ENCODE measurements around the gene NFIX. TPM values are rescaled to one million over a fixed set of nuclear protein-coding genes. Genes with fewer than 3 reads are reported as not detected.

NFIX gene
- total and polyA plus RNA-seq, 2 of the 13 experiments (the other 11 are each of a cell fraction or from before 2014, with no cell fraction given), result 3.4 to 5.4 TPM

DNA sequence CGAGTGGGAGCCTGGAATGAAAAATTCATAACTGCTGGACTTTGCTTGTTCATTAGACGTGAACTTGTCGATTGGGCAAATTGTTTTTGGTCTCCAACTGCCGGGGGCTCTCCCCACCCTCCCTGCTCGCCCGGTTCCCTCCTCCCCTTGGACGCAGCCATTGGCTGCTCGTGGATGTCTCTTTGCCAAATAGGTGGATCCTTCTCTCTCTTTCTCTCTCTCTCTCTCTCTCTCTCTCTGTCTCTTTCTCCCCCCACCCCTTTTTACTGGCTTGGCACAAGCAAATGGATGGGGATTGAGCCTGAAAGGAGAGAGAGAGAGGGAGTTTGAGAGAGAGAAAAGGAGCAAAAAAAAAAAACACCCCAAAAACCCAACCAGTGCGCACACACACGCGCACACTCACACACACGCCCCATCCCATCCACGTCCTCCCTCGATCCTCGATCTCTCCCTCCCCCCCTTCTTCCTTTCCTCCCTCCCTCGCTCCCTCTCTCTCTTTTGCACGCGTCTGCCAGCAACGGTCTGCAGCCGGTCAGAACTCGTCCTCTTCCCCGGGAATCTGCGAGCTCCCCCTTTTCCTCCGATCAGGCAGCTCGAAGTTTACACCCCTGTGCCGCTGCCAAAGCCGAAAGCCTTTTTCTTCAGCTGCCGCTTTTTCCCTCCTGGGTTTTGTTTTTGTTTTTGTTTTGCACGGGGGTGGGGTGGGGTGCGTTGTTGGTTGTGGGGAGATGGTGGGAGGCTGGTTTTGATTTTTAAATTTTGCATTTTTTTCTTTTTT, 27.8 kb downstream of the NFIX start (continued):
- TF ChIP-seq ZC3H4 (CRISPR knock-in tag; IDR thresholded peaks at IDR 0.05; ENCODE audit: borderline replicate concordance), result no peak
- TF ChIP-seq KAT8 (CRISPR knock-in tag; IDR thresholded peaks at IDR 0.05), result peak; percentile 37; the same call in 1 of the 2 replicates
- TF ChIP-seq, protein P1, sequence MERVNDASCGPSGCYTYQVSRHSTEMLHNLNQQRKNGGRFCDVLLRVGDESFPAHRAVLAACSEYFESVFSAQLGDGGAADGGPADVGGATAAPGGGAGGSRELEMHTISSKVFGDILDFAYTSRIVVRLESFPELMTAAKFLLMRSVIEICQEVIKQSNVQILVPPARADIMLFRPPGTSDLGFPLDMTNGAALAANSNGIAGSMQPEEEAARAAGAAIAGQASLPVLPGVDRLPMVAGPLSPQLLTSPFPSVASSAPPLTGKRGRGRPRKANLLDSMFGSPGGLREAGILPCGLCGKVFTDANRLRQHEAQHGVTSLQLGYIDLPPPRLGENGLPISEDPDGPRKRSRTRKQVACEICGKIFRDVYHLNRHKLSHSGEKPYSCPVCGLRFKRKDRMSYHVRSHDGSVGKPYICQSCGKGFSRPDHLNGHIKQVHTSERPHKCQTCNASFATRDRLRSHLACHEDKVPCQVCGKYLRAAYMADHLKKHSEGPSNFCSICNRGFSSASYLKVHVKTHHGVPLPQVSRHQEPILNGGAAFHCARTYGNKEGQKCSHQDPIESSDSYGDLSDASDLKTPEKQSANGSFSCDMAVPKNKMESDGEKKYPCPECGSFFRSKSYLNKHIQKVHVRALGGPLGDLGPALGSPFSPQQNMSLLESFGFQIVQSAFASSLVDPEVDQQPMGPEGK (CRISPR knock-in tag; IDR thresholded peaks at IDR 0.05), result peak; percentile 95
- TF ChIP-seq HNF4A (CRISPR knock-in tag; IDR thresholded peaks at IDR 0.05), result peak; percentile 51
- 0 out of 2 replicates have a peak, but pooled peaks have one; percentile 12 for TF ChIP-seq HNF4G (IDR thresholded peaks at IDR 0.05; ENCODE audit: borderline replicate concordance, low read depth, low read length)
- 0 out of 2 replicates have a peak, but pooled peaks have one; percentile 19 for TF ChIP-seq HNF4G (CRISPR knock-in tag; IDR thresholded peaks at IDR 0.05; ENCODE audit: borderline replicate concordance, low read depth)
- TF ChIP-seq HNRNPH1 (optimal IDR thresholded peaks at IDR 0.05; ENCODE audit: low read depth, low read length), result peak; percentile 48
- no peak for TF ChIP-seq KDM4B (CRISPR knock-in tag; IDR thresholded peaks at IDR 0.05)
- no peak; the same call in 1 of the 2 replicates for TF ChIP-seq SP4 (CRISPR knock-in tag; IDR thresholded peaks at IDR 0.05)
- TF ChIP-seq, protein P2, sequence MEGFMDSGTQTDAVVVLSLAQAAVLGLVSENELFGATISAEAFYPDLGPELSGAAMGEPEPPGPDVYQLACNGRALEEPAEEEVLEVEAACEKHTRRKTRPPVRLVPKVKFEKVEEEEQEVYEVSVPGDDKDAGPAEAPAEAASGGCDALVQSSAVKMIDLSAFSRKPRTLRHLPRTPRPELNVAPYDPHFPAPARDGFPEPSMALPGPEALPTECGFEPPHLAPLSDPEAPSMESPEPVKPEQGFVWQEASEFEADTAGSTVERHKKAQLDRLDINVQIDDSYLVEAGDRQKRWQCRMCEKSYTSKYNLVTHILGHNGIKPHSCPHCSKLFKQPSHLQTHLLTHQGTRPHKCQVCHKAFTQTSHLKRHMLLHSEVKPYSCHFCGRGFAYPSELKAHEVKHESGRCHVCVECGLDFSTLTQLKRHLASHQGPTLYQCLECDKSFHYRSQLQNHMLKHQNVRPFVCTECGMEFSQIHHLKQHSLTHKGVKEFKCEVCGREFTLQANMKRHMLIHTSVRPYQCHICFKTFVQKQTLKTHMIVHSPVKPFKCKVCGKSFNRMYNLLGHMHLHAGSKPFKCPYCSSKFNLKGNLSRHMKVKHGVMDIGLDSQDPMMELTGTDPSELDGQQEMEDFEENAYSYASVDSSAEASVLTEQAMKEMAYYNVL (CRISPR knock-in tag; IDR thresholded peaks at IDR 0.05; ENCODE audit: borderline replicate concordance), result peak; percentile 99
- TF ChIP-seq, protein P3, sequence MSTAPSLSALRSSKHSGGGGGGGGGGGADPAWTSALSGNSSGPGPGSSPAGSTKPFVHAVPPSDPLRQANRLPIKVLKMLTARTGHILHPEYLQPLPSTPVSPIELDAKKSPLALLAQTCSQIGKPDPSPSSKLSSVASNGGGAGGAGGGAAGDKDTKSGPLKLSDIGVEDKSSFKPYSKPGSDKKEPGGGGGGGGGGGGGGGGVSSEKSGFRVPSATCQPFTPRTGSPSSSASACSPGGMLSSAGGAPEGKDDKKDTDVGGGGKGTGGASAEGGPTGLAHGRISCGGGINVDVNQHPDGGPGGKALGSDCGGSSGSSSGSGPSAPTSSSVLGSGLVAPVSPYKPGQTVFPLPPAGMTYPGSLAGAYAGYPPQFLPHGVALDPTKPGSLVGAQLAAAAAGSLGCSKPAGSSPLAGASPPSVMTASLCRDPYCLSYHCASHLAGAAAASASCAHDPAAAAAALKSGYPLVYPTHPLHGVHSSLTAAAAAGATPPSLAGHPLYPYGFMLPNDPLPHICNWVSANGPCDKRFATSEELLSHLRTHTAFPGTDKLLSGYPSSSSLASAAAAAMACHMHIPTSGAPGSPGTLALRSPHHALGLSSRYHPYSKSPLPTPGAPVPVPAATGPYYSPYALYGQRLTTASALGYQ (CRISPR knock-in tag; IDR thresholded peaks at IDR 0.05), result no peak
- TF ChIP-seq ZNF143 (CRISPR knock-in tag; IDR thresholded peaks at IDR 0.05), result no peak
- TF ChIP-seq TBX2 (CRISPR knock-in tag; IDR thresholded peaks at IDR 0.05; ENCODE audit: borderline replicate concordance), result peak; percentile 34; the same call in 1 of the 2 replicates
- no peak for TF ChIP-seq ZNF841 (CRISPR knock-in tag; IDR thresholded peaks at IDR 0.05; ENCODE audit: borderline replicate concordance)
- TF ChIP-seq NCOA1 (CRISPR knock-in tag; IDR thresholded peaks at IDR 0.05), result no peak
- TF ChIP-seq SOX6 (IDR thresholded peaks at IDR 0.05), result no peak
- peak; percentile 29 for TF ChIP-seq SOX6 (CRISPR knock-in tag; IDR thresholded peaks at IDR 0.05)
- no peak for TF ChIP-seq EZH2 (conservative IDR thresholded peaks at IDR 0.05; ENCODE audit: low read depth, low read length)
- TF ChIP-seq, protein P4, sequence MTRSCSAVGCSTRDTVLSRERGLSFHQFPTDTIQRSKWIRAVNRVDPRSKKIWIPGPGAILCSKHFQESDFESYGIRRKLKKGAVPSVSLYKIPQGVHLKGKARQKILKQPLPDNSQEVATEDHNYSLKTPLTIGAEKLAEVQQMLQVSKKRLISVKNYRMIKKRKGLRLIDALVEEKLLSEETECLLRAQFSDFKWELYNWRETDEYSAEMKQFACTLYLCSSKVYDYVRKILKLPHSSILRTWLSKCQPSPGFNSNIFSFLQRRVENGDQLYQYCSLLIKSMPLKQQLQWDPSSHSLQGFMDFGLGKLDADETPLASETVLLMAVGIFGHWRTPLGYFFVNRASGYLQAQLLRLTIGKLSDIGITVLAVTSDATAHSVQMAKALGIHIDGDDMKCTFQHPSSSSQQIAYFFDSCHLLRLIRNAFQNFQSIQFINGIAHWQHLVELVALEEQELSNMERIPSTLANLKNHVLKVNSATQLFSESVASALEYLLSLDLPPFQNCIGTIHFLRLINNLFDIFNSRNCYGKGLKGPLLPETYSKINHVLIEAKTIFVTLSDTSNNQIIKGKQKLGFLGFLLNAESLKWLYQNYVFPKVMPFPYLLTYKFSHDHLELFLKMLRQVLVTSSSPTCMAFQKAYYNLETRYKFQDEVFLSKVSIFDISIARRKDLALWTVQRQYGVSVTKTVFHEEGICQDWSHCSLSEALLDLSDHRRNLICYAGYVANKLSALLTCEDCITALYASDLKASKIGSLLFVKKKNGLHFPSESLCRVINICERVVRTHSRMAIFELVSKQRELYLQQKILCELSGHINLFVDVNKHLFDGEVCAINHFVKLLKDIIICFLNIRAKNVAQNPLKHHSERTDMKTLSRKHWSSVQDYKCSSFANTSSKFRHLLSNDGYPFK (CRISPR knock-in tag; IDR thresholded peaks at IDR 0.05; ENCODE audit: borderline replicate concordance), result no peak
- peak; percentile 35; the same call in 1 of the 2 replicates for TF ChIP-seq HDAC1 (CRISPR knock-in tag; IDR thresholded peaks at IDR 0.05)
